HG03108 (cell line): ENCODE results near the gene OR12D3.
"Not testable (repeated sequence)": the region's sequence is repeated elsewhere in the genome, so short reads cannot be mapped to it uniquely, and the experiment has no call there.

Experiments used
- ATAC-seq: cut with Tn5 transposase; IDR thresholded peaks from one replicate; pipeline ENCODE4 v1.9.1; 2021; ENCODE audit warnings: moderate library complexity; ENCODE audit not compliant: unreplicated experiment

OR12D3 gene

GRCh38 chr6:29375191-29375590 lies at the start of gene OR12D3:
Gene OR12D3 (minus strand): TSS chr6:29375291. CDS start chr6:29375287, 4 bp downstream.
- no peak for ATAC-seq

GRCh38 chr6:29424575-29424974 lies 49.5 kb upstream of the OR12D3 start:
- no peak for ATAC-seq

DNA sequence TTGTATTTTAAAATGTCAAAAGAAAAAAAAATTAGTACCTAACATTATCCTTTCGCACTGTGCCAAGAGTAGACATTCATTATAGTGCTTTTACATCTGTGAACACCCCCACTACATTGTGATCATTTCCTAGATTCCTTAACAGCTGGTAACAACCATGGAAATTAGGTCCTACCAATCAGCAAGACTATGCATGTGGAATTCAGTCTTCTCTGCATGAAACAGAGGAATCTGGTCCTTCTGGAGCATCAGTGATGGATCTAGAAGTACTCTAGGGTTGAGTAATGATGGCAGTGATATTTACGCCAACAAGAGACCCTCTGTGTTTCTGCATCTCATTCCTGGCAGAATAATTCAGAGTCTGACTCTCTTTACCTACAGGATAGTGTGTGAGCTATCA lies 49.1 kb upstream of the OR12D3 start:
- no peak for ATAC-seq

DNA sequence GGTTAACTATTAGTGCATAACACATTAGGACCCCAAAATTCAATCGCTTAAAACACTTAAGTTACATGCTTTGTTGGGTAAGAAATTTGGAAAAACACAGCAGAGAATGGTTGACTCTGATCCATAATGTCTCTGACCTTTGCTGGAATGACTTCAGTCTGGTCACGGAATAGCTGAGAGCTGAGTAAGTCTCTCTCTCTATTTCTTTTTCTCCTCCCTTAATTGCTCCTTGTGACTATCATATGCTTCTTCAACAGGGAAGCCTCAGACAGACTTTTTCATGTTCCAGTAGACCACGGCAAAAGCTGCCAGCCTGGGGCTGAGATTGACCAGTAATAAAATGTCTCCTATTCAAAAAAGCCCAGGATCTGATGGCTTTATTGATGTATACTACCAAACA lies 44.4 kb upstream of the OR12D3 start:
- no peak for ATAC-seq

GRCh38 chr6:29414588-29414987 lies 39.5 kb upstream of the OR12D3 start, which contains the start of gene OR12D1:
Gene OR12D1 (plus strand): TSS chr6:29414928.
- no peak for ATAC-seq

- no peak for ATAC-seq
These were observed 28.7 kb upstream of the OR12D3 start for GRCh38 chr6:29403801-29404200.

DNA sequence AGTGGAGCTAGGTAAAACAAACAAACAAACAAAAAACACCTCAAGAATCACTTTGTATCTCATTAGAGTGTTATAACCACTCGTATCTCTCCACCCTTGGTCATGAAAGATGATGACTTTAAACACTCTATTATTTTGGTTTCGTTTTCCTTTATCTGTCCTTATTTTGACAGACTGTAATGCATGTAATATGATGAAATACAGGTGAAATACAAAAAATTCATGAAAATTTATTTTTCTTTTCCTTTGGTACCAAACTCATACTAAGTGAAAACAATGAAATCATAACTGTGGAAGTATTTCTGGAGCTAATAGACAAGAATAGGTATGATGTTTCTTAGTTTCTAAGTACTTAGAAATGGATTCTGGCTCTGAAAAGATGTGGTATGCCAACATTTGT lies 24.4 kb upstream of the OR12D3 start:
- ATAC-seq, result no peak

DNA sequence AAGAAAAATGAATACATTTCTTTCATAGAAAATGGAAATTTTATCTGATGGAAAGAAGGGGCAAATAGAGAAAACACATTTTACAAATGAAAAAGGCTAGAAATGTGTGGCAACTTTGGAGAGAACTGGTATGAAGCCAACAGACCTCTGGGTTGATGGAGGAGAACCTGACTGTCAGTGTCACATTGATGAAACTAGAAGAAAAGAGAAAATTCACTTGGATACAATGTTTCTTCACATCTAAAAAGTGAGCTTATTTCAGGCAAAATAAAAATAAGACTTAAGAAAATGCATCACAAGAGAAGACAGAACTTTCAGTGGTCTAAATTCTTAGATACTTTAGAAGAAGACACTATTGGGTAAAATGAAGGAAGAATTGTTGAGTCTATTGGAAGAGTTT lies 20.2 kb upstream of the OR12D3 start, which contains the start of gene OR12D2:
Gene OR12D2 (plus strand): TSS at position 301 of the 400 bp plus-strand sequence. CDS start 1,069 bp downstream, outside the sequence.
- ATAC-seq, result no peak

DNA sequence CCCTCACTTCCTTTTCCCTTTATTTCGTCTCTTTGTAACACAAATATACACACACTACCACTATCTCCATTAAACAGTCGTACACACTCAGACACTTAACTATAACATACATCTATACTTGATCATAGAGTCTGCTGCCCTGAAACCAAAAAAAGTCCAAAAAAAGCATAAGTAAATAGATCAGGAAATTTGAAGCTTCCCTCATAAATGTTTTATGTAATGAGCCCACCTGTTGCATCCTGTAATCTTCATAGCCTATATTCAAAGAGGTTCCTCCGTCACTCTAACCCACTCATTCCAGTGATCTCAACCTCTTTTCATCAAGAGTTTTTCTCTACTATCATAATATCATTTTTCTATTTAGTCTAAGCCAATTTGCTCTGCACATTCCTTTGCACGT lies 13.4 kb upstream of the OR12D3 start:
- no peak for ATAC-seq

DNA sequence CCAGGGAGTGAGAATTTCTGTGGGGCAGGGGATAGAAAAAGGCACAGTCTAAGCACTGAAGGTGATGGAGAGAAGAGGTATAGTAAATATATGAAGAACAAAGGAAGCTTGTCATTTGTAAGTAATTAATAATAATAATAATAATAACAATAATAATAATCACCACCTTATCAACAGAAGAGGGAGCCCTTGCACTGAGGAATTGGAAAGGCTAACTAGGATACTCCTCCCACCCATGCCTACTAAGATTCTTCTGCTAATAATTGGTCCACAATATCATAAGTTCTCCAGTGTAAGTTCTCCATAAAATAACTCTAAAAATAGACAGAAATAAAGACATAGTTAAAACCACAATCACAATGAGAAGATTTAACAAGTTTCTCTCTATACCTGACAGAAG lies 912 bp upstream of the OR12D3 start:
- ATAC-seq, result no peak

- ATAC-seq, result no peak
These were observed 6.3 kb downstream of the OR12D3 start, which contains the start of gene OR5V1 for GRCh38 chr6:29368765-29369164. Gene OR5V1 (minus strand): TSS chr6:29368865. CDS start chr6:29356195, 12,670 bp downstream.

- no peak for ATAC-seq
These were observed 19.5 kb downstream of the OR12D3 start for GRCh38 chr6:29355603-29356002.

- no peak for ATAC-seq
These were observed 20.1 kb downstream of the OR12D3 start for GRCh38 chr6:29354980-29355379.

DNA sequence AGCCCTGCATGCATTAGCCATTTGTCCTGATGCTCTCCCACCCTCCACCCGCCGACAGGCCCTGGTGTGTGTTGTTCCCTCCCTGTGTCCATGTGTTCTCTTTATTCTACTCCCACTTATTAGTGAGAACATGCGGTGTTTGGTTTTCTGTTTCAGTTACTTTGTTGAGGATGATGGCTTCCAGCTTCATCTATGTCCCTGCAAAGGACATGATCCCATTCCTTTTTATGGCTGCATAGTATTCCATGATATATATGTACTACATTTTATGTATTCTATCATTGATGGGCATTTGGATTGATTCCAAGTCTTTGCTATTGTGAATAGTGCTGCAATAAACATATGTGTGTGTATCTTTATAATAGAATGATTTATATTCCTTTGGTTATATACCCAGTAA lies 25.7 kb downstream of the OR12D3 start:
- not testable (repeated sequence) for ATAC-seq

- no peak for ATAC-seq
These were observed 29.7 kb downstream of the OR12D3 start for GRCh38 chr6:29345380-29345779.

- no peak for ATAC-seq
These were observed 38.8 kb downstream of the OR12D3 start for GRCh38 chr6:29336269-29336668.

DNA sequence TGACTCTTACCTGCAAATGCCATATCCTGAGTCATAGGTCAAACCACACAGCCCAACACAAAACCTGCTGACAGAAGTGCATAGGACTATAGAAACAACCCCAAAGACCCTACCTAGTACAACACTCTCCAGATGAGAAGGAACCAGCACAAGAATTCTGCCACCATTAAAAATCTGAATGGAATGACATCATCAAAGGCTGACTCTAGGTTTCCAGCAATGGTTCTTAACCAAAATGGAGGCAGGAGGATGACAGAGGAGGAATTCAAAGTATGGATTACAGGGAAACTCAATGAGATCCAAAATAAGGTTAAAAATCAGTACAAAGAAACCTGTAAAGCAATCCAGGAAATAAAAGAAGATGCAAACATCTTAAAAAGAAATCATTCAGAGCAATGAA lies 42.4 kb downstream of the OR12D3 start:
- ATAC-seq, result no peak

GRCh38 chr6:29325777-29326176 lies 49.3 kb downstream of the OR12D3 start:
- ATAC-seq, result no peak
